ENCODE results near the gene ILKAP.

GRCh38 chr2:238231809-238232208 lies 28.3 kb upstream of the ILKAP start:
- TF ChIP-seq, protein P1, sequence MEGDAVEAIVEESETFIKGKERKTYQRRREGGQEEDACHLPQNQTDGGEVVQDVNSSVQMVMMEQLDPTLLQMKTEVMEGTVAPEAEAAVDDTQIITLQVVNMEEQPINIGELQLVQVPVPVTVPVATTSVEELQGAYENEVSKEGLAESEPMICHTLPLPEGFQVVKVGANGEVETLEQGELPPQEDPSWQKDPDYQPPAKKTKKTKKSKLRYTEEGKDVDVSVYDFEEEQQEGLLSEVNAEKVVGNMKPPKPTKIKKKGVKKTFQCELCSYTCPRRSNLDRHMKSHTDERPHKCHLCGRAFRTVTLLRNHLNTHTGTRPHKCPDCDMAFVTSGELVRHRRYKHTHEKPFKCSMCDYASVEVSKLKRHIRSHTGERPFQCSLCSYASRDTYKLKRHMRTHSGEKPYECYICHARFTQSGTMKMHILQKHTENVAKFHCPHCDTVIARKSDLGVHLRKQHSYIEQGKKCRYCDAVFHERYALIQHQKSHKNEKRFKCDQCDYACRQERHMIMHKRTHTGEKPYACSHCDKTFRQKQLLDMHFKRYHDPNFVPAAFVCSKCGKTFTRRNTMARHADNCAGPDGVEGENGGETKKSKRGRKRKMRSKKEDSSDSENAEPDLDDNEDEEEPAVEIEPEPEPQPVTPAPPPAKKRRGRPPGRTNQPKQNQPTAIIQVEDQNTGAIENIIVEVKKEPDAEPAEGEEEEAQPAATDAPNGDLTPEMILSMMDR (IDR thresholded peaks at IDR 0.05; ENCODE audit: borderline replicate concordance, extremely low read depth, low read length, poor library complexity, severe bottlenecking): no peak
- TF ChIP-seq EZH2 (IDR thresholded peaks at IDR 0.05; ENCODE audit: borderline replicate concordance, low read depth, low read length, severe bottlenecking): no peak

Measured in DND-41 (cell line).